Renal cortical epithelial cell (primary cell): ENCODE measurements around the gene LRRC47. TPM values are rescaled to one million over a fixed set of nuclear protein-coding genes. Genes with fewer than 3 reads are reported as not detected.

ENCODE experiments used
- DNase-seq: peaks from one replicate; pipeline ENCODE4 v3.0.0-alpha.2; 2011; ENCODE audit warnings: low read depth
- total RNA-seq: library from RNA; depleted of rRNA; stranded (reverse); fragments of >200 nt; gene quantifications from 2 replicates; pipeline ENCODE4 v1.2.3, GENCODE V29; 2014

The LRRC47 gene
- total RNA-seq, 1 donor from 2014 or later: 39.6 TPM

DNA sequence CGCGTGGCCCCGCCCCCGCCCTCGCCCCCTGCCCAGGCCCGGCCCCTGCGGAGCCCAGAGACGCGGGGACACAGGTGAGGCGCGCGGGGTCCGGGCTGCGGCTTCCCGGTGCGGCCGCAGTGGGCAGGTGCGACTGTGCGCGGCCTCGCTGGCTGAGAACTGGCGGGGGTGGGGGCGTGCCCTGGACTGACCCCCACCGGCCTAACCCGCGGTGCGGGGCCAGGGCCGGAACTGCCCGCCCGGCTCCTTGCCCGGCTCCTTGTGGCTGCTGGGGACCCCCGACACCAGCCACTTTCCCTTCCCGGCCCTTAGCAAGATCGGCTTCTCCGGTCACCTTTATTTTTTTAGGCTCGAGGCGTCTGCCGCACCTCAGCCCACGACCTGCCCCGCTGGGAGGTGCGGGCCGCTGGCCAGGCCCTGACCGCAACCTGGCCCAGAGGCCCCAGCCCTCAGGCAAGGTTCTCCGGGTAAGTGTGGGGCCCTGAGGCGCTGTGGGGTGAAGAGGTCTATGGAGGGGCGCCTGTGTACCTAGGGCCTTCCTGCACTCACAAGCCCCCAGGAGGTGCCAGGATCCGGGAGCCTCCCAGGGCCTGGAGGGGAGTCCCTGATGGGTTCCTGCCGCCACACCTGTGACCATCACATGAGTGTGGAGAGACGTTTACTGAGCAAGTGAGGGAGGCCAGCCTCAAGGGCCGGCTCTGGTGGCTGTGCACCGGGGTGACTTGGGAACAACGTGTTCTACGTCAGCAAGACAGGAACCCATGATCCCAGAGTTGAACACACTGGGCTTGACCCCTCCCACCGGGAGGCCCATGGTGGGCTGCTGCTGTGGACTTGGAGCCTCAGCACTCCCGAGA, 23.4 kb downstream of the LRRC47 start, which contains the start of gene SMIM1:
Gene SMIM1, plus strand, starts transcription at position 35 of the 857 bp plus-strand sequence. CDS start 2,625 bp downstream, outside the sequence.
- DNase-seq: no peak

DNA sequence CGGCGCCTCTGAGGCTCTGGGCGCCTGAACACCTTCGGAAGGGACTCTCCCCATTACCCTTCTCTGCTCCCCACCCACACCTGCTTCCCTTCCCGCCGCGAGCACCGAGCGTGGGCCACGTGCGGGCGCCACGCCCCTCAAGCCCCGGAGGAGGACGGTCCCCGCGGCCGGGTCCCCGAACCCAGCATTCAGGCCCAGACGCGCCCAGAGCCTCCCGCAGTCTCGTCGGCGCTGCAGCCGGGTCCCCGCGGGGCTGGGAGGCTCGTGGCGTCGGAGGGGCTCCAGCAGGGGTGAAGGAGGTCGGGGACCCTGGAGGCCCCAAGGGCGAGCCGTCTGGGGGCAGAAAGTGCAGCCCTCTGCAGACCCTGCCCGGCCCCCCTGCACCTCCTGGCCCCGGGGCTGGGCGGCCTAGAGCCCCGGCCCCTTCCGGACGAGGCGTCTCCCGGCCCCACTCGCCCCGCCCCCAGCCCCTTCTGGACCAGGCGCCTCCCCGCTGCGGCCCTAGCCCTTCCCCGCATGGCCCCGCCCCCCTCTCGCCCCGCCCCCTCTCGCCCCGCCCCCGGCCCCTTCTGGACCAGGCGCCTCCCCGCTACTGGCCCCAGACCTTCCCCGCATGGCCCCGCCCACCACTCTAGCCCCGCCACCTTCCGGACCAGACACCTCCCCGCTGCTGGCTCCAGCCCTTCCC, 24.1 kb downstream of the LRRC47 start:
- peak; percentile 58 for DNase-seq

DNA sequence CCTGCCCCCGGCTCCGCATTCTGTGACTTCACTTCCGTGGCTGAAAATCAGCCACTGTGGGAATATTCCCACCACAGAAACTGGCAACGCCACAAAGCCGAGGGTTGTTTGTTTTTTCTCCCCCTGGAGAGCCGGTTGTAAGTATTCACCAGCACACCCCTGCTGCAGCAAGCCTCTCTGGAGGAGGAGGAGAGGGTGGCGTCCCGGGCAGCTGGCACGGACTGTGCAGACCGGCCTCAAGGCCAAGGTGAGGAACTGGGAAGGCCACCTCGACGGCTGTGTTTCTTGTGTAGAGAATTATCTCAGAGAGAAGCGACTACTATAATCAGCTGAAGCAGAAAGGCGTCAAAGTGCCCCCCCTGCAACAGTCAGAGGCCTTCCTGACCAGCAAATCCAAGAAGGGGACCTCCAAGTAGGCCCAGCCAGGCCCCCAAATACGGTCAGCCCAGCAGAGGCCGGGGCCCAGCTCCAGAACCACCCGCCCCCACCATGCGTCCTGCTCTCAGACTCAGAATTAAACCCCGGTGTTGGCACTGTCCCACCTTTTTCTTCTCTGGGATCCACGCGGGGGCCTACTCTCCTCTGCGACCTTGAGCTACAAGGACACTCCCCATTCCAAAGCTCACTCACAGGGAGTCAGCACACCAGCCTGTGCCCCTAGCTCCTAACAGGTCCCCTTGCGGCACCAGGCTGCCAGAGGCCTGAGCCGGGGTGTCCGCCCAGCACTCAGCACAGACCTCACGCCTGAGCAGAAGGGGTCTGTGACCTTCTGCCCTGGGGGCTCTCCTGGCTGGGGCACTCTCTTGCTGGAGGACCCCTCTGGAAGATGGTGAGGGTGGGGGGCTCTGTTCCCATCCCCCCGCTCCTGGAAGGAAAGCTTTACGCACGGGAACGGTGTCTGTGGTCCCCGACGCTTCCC, 24.9 kb downstream of the LRRC47 start:
- no peak for DNase-seq

DNA sequence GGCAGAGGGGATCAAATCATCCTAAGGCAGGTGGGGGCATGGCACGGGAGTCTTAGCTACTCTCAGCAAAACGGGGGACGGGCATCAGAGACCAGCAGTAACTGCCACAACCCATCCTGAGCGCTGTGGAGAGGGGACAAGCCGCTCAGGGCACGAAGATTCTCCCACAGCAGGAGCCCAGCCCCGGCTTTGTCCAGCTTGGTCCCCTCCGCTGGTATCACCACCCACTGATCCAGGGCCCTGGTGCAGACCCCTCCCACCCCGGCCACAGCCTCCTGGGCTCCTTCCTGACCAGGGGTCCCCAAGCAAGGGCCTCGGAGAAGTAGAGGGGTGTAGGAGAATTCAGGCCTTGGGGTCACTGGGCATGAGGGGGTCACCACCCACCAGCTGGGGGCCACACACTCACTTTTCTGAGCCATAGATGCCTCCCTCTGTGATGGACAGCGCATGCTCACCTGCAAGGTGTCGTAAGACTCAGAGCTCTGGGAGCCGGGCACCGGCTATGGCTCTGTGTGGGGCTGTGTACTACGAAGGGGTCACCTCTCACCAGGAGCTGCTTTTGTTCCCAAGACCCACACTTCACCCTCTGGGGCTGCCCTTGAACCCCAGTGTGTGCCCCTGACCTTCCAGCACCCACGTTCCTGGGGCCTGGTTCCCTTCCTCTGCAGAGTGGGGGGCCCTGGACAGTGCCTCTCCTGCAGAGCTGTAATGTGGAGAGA, 26.1 kb downstream of the LRRC47 start:
- DNase-seq: no peak

GRCh38 chr1:3768811-3769390, 27.4 kb downstream of the LRRC47 start:
- no peak for DNase-seq

DNA sequence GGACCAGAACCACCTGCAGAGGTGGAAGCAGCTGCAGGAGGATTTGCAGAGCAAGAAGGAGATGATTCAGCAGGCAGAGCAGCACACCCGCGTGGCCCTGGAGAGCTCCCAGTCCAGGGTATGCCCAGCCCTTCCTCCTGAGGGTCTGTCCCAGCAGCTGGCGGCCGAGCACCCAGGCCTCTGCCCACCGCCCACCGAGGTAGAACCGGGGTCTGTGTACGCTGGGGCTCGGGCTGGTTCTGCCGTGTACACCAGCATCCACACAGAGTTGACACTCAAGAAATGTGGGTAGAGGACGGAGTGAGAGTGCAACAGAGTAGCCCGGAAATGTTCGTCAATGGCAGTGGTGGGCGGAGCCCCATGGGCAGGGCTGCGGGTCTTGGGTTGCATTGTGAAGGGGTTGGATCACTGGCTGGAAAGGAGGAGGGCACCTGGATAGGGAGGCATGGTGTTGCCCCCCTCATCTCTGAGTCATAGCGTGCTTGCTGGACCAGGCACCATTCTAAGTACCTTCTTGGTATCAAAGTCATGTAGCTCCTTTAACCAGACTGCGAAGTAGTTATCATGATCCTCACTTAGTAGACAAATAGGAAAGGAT, 28.9 kb downstream of the LRRC47 start:
- no peak for DNase-seq

- no peak for DNase-seq
Observed at GRCh38 chr1:3763351-3764125, 32.8 kb downstream of the LRRC47 start.

DNA sequence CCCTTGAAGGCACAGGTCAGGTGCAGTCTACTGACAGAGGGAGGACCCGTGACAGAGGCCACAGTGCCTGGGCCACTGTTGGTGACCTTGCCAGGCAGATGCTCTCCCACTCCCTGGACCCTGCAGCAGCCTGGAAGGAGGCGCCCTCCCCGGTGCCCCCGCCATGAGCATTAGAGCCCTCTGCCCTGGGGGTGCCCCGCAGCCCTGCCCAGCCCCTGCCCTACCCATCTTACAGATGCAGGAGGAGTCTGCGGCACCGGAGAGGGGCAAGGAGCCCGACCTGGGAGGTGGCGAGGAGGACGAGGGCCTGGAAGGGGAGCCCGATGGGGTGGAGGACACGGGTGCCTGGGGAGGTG, 33.4 kb downstream of the LRRC47 start:
- no peak for DNase-seq

DNA sequence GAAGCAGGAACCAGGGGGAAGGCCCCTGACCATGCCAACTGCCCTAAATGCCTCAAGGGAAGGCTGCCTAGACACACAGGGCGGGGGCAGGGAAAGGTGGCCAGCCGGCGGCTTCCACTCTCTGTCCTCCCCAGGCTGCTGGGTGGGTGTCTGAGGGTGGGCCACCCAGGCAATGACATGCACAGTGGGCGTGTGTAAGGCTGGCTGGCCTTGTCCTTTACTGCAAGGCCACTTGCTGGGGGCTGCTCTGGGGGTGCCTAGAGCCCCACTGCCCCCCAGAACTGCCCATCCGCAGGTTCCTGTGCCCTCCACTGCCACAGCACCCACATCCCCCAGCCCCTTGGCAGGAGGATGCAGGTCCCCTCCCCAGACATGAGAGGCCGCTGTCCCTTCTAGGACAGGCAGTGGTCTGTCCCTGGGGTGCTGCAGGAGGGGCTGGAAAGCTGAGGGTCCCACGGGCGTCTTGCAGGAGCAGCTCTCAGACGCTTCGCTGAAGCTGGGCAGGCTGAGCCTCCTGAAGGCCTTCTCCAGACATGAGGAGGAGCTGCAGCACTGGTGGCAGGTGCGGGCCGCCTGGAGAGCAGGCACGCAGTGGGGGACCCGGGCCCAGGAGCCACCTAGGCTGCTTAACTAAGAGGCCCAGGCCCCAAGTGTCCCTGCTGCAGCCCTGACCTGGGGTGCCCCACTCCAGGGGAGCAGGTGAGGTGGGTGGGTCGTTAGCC, 34.0 kb downstream of the LRRC47 start:
- no peak for DNase-seq

DNA sequence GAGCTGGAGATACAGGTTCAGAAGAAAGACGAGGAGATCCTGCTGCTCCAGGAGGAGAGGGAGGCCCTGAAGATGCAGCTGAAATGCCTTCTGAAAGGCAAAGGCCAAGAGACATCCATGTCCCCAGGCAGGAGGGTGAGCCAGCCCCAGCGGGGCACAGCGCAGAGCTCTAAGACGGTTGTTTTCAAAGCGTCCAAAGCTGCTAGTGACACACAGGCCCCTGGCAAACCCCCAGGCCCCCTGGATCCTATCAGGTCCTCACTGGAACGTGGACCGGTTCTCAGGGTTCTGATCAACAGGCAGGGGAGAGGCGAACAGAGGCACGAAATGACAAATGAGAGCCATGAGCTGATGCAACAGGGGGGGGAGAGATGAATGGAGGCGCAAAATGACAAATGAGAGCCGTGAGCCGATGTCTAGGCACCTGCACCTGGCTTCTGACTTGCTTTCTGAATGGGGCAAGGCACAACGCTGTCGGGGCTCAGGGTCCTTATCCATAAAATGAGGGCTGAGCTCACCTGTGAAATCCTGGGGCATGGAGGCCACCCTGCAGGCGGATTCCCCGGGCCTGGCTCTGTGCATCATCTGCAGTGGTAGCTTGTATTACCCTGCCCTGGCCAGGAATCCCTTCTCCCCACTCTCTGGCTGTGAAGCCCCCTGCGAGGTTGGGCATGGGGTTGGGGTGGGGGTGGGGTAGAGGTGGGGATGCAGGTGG, 34.8 kb downstream of the LRRC47 start:
- no peak for DNase-seq

GRCh38 chr1:3759796-3760195, 36.5 kb downstream of the LRRC47 start:
- no peak for DNase-seq

DNA sequence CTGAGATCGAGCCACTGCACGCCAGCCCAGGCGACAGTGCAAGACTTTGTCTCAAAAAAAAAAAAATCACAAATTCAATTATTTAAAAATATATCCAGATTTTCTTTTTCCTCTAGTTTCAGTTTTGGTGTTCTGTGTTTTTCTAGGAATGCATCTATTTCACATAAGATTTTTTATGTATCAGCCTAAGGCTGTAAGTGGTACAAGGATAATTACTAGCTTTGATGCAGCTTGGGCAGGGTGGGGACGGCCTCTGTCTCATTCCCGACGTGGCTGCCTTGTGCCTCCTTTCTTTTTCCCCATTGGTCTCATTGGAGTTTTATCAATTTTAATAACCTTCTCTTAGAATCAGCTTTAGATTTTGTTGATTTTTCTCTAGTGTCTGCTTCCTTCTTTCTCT, 37.1 kb downstream of the LRRC47 start:
- DNase-seq: no peak

DNA sequence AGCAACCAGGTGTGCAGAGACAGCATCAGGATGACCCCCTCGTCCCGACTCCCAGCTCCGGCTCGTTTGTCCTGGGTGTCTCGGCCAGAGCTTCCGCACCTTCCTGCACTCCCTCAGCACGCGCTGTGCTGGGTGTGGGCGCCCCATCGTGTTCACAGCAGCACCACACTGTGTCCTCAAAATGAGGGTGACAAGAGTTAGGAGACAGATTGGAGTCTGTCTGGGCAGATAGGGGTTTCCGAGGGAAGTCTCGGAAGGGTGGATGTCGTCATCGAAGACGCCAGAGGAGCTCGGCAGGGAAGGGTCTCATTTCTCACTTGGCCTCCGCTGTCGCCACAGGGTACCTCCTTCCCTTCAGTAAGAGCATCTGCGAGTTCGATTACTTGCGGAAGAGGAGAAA, 39.9 kb downstream of the LRRC47 start:
- no peak for DNase-seq

- DNase-seq: no peak
Observed at GRCh38 chr1:3753656-3754454, 42.4 kb downstream of the LRRC47 start.

GRCh38 chr1:3752400-3752945, 43.8 kb downstream of the LRRC47 start, which contains the start of gene CCDC27:
Gene CCDC27 (plus strand): TSS chr1:3752450. CDS start chr1:3752482, 32 bp downstream.
- DNase-seq: no peak

GRCh38 chr1:3750741-3751140, 45.6 kb downstream of the LRRC47 start:
- DNase-seq: no peak

- no peak for DNase-seq
Observed at GRCh38 chr1:3749512-3749911, 46.8 kb downstream of the LRRC47 start.
